HG02852 (cell line): Measurements from ENCODE around the gene RAB34.
A peak's percentile ranks its signal among the peaks of the same experiment; 100 is the strongest.
"Not testable (repeated sequence)": the region's sequence is repeated elsewhere in the genome, so short reads cannot be mapped to it uniquely, and the experiment has no call there.

Source experiments
- ATAC-seq: cut with Tn5 transposase; IDR thresholded peaks from one replicate; pipeline ENCODE4 v1.9.1; 2021; ENCODE audit warnings: mild to moderate bottlenecking, moderate library complexity; ENCODE audit not compliant: unreplicated experiment

RAB34 gene

DNA sequence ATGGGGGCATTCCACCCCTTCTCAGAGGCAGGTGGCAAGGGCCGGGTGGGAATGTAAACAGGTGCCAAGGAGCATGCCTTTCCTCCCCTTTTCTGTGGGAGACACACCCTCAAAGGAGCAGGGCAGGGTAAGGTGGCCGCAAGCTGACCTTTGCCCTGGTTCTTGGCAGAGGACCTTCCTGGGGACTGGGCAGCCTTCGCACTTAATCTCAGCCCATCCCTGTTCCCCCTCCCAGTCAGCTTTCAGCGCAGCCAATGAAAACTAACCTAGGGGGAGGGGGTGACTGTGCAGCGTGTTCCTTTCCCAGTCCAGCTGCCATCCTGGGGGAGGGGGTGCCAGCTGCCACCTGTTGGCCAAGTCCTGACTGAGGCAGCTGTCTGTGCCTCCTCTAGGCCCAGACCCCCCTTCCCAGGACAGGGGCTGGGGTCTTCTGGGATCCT is 29.0 kb upstream of the RAB34 start:
- ATAC-seq: no peak

DNA sequence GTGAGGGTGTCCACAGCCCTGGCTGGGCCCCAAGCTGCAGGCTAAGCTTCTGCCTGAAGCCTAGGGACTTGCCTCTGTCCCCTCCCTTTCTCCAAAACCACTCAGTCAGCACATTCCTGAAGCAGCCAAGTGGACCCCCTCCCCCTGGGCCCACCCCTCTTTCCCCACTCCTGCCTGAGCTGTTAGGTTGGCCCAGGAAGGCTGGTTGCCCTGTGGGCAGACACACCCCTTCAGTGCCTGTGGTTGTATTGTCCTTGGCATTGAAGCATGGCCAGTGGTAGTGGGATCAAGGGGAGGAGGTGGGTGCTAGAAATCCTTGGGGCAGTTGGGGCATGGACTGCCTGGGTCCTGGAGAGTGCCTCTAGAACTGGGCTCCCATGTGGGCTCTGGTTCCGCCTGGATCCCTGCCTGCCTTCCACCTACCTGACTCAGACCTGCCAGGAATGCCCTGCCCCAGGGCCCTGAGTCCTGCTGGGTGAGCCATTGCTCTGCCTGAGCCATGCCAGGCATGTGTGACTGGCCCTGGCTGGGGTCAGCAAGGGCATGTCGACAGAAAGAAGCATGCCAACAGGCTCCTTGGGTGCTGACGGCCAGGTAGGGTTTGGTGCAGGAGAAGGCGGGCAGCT is 28.2 kb upstream of the RAB34 start:
- ATAC-seq: no peak

DNA sequence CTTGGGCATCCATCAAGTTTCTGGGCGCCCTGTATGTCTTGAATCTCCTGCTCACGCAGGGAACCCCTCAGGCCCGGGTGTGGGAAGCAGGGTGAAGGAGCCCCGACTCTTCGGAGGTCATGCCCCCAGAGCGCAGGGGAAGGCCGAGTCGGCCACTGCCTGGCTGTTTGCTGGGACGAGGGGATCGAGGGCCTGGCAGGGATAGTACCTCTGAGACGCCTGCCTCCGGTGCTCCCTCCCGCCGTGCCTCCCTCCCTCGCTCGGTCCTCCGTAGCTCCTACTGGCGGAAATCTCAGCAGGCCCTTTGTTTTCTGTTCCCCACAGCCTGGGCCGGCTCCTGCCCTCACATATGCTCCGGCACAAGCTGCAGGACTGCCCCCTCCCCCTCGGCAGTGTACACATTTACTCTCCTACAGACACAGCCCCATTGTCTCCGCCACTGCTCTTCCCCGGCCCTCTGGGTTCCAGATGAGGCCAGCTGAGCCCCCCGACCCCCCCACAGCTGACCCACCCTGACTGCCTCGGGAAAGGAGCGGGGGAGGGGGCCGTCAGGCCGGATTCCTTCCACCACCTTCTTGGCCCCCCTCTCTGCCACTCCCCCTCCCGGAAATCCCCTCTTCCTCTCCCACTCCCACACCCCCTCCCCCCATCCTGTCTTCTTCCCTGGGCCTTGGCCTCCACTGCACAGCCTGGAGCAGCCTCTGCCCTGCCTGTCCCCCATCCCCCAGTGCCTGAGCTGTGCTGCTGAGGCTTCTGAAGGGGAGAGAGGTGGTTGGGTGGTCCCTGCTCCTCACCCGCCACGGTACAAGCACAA is 27.5 kb upstream of the RAB34 start:
- ATAC-seq: no peak

DNA sequence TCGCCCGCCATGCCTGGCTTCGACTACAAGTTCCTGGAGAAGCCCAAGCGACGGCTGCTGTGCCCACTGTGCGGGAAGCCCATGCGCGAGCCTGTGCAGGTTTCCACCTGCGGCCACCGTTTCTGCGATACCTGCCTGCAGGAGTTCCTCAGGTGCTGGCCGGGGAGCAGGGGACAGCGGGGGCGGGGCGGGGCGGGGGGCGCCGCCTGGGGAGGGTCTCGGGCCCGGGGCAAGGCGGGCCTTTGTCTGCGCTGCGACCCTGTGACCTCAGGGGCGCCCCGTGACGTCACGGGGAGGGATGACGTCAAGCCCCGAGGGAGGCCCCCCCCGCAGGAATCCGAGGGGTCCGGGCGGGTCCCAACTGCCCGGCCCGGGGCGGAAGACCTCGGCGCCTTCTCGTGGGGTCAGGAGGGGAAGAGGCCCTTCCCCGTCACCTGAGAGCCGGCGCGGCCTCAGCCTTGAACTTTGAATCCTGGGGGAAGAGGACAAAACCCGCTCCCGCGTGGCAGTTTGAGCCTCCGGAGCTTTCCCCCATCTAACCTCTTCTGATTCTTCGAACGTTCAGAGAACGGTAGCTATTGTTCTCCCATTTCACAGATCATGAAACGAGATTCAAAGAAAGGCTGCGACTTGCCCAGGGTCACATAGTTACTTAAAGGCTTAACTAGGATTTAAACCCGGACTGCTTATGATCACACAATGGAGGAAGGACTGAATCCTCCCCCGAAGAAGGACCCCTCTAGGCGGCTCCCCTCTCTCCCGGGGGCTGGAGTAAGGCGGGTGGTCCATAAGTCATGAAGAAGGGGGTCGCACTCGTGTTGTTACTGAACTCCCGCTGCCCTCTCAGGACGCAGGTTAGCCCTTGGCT is 26.7 kb upstream of the RAB34 start:
- ATAC-seq: peak; percentile 29

DNA sequence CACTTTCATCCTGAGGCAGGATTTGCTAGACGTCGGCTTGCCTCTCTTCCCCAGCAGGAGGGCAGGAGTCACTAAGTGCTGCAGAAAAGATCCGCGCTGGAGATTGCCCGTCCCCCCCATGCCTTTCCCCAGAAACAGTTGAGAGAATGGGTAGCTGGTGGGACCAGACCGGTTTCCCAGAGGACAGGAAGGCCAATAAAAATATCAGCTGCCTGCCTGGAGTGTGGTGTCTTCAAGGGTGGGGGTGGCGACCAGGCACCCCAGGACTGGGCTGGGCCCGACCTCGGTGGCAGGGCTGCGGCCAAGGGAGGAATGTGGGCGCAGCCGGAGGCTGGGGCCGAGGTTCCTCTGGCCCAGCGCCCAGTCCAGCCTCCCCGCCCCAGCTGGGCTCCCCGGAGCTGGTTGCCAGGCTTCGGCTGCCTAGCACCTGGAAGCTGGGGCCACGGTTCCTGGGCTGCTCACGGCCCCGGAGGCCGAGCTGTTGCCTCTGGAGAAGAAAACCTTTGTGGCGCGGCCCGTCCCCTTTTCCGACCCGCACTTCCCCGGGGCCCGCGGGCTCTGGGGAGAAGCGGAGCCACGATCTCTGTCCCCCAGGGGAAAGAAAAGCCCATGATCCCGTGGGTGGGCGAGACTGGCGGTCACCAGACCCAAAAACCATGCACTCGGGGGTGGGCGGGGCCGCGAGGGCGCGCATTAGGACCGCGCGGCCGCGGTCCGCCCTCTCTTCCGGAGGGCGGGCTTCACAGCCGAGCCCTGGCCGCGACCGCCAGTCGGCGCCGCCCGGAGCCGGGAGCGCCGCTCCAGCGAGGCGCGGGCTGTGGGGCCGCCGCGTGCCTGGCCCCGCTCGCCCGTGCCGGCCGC is 25.8 kb upstream of the RAB34 start, which contains the start of gene TRAF4:
Gene TRAF4, plus strand, starts transcription at position 769 of the 861 bp plus-strand sequence. CDS start 102 bp downstream, outside the sequence.
- ATAC-seq: peak; percentile 67

DNA sequence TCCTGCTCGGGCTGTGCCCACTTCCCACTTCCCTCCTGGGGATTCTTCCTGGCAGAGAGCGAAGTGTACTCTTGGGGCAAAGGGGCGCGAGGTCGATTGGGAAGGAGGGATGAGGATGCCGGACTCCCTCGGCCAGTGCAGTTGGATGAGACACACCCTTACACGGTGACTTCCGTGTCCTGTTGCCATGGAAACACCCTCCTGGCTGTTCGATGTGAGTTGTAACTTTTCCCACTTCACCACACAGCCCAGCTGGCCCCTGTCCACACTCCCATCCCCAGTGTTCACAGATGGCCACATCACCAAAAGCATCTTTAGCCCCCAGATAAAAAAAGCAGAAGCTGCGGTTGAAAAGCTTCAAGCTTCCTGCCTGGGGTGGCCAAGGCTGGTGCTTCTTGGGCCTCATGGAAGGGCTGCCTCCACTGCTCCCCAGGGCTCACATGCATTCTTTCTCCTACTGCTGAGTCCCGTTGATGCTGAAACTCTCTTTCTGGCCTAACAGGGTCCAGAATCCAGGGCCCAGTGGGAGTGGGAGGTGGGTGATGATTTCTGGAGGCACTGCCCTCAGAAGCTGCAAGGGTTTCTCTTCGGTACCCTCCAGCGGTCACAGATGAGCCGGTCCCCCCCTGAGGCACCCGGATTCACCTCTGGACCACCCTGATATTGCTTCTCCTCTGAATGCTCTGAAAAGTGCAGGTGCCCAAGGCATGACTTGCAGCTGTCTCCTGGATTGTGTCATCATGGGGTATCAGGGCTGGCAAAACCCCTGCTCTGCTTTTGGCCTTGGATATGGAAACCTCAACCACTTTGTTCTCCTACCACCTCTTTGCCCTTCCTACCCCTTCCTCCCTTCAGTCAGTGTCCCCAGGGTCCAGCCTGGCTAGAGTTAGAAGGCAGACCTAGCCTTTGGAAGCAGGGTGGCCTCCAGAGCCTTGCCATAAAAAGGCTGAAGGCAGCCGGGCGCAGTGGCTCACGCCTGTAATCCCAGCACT is 24.0 kb upstream of the RAB34 start:
- ATAC-seq: no peak

DNA sequence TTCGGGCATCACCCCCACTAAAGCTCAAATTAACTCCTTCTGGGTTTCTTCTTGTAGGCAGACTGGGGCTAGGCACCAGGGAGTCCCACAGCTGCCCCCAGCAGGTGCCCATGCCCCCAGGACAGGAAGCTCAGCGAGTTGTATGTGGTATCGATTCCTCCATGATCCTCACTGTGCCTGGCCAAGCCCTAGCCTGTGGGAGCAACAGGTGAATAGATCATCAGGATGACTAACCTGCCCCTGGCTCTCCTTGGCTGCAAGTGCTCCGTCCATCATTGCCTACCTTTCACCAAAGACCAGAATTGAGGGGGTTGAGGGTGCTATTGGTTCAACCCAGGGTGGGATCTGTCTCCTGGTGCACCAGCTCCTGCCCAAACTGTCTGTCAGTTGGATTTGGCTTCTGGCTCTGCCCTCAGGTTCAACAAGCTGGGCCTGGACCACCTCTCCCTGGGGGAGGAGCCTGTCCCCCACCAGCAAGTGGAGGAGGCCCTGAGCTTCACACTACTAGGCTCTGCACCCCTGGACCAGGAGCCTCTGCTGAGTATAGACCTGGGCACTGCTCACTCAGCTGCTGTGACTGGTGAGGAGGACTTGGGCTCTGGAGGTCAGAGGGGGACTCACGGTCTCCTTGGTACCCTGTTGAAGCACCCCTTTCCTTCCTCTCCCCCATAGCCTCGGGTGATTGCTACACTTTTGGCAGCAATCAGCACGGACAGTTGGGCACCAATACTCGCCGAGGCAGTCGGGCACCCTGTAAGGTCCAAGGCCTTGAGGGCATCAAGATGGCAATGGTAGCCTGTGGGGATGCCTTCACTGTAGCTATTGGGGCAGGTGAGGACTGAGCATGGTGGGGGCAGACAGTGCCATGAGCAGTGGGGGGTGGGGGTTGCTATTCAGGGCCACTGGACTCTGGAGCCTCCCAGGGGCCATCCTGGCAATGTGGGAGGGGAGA is 23.0 kb upstream of the RAB34 start:
- ATAC-seq: no peak

DNA sequence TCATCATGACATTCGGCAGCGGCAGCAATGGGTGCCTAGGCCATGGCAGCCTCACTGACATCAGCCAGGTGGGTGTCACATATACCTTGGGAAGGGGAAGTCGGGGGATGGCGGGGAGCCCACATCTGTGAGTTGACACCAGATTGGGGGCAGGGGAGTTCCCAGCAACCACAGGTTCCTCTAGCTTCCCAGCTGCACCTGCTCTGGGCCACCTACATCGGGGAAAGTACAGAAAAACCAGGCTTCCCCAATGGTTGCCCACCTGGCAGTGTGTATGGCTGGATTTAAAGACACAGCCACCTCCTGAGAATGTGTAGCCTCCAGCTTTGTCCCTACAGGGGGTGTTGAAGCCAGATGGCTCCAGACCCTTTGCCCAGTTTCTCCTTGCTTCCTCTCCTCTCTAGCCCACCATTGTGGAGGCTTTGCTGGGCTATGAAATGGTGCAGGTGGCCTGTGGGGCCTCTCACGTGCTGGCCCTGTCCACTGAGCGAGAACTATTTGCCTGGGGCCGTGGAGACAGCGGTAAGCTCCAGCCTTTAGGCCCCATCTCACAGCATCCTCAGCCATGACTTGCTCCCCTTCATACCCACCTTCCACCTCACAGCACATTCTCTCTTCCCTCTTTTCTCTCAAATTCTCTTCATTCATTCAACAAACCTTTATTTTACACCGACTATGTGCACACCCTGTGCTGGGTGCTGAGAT is 21.2 kb upstream of the RAB34 start:
- no peak for ATAC-seq

DNA sequence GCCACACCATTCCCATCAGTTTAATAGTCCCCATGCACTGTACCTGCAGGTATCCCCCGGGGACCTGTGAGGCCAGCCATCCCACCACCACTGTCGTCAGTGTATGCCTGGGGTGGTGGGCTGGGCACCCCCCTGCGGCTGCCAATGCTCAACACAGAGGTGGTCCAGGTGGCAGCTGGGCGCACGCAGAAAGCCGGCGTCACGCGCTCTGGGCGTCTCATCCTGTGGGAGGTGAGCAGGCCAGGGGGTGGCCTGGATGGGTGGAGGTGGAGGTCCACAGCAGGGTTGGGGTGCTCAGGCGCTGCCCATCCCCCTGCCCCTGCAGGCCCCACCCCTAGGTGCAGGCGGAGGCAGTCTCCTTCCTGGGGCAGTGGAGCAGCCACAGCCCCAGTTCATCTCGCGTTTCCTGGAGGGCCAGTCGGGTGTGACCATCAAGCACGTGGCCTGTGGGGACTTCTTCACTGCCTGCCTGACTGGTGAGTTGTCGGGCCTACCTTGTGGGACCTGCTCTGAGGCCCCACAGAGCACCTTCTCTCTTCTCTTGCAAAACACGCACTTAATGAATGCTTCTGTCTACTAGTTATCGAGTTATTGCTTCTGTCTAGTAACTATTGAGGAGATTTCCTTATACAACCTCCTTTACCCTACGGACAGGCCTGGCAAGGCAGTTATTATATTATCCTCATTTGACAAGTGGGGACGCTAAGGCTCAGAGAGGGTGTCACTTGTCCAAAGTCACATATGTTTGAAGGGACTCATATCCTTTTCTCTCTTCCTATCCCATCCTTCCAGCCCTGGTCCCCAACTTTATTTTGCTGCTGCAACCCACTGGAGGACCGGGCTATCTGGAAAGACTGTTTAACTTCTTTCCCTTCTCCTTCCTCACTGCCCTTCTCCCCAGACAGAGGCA is 20.4 kb upstream of the RAB34 start:
- peak; percentile 73 for ATAC-seq

DNA sequence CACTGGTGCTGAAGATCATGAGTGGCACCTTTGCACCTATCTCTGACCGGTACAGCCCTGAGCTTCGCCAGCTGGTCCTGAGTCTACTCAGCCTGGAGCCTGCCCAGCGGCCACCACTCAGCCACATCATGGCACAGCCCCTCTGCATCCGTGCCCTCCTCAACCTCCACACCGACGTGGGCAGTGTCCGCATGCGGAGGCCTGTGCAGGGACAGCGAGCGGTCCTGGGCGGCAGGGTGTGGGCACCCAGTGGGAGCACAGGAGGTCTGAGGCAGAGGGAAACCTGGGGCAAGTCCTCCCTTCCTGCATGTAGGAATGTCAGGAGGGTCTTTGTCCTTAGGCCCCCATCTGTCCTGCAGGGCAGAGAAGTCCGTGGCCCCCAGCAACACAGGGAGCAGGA is 19.6 kb upstream of the RAB34 start:
- no peak for ATAC-seq

DNA sequence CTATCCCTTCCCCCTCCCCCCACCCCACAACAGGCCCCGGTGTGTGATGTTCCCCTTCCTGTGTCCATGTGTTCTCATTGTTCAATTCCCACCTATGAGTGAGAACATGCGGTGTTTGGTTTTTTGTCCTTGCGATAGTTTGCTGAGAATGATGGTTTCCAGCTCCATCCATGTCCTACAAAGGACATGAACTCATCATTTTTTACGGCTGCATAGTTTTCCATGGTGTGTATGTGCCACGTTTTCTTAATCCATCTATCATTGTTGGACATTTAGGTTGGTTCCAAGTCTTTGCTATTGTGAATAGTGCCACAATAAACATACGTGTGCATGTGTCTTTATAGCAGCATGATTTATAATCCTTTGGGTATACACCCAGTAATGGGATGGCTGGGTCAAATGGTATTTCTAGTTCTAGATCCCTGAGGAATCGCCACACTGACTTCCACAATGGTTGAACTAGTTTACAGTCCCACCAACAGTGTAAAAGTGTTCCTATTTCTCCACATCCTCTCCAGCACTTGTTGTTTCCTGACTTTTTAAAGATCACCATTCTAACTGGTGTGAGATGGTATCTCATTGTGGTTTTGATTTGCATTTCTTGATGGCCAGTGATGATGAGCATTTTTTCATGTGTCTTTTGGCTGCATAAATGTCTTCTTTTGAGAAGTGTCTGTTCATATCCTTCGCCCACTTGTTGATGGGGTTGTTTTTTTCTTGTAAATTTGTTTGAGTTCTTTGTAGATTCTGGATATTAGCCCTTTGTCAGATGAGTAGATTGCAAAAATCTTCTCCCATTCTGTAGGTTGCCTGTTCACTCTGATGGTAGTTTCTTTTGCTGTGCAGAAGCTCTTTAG is 18.5 kb upstream of the RAB34 start:
- not testable (repeated sequence) for ATAC-seq

DNA sequence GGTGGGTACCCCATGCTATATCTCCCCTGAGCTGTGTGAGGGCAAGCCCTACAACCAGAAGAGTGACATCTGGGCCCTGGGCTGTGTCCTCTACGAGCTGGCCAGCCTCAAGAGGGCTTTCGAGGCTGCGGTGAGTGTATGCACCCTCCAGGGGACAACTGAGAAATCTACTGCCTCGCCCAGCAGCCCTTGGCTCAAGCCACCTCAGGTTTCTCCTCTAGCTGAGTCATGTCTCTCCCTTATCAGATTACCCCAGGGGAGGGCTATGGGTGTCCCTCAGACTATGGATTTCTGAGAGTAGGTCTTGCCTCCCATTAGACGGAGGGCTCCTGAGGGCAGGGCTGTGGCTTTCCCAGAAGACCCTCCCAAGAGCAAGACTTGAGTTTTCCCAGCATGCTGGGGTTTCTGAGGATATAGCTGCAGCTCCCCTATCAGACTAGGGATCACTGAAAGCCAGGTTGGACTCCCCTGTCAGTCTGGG is 17.6 kb upstream of the RAB34 start:
- no peak for ATAC-seq

DNA sequence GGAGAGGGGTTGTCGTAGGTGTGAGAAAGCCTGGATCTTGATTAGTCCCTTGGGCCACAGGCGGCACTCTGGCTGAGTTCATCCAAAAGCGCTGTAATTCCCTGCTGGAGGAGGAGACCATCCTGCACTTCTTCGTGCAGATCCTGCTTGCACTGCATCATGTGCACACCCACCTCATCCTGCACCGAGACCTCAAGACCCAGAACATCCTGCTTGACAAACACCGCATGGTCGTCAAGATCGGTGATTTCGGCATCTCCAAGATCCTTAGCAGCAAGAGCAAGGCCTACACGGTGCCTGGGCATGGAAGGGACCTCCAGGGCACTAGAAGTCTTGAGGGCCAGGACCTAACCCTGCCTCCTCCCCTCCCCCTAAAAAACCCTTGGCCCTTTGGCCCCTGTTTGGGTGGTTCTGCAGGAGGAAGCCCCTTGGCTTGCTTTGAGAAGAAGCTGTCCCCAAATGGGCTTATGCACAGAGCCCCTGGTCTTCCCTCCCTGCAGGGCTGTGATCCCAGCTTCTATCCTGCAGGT is 17.1 kb upstream of the RAB34 start:
- no peak for ATAC-seq

DNA sequence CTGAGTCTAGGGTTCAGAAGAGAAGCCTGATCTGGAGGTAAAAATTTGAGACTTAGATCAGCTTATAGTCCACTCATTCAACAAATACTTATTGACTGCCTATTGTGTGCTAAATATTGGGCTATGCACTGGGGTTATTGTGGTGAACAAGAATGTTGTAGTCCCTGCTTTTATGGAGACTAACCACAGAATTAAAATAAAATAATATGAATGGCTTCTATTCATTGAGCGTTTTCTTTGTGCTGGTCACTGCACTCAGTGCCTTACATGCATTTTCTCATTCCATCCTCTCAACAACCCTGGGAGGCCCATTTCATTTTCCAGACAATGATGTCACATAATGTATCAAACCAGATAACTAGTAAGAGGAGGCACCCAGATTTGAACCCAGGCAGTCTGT is 15.7 kb upstream of the RAB34 start:
- ATAC-seq: no peak

DNA sequence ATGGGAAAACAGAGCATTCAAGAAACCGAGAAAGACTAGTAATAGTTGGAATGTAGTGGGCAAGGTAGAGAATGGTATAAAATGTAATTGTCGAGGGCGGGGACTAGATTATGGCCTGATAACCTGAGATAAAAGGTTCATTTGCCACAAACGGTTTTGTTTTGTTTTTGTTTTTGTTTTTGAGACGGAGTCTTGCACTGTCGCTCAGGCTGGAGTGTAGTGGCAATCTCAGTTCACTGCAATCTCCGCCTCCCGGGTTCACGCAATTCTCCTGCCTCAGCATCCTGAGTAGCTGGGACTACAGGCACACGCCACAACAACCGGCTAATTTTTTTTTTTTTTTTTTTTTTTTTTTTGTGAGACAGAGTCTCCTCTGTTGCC is 12.3 kb upstream of the RAB34 start:
- no peak for ATAC-seq
